ENCODE data around the gene PTGDR.

GRCh38 chr14:52269100-52269499, 1.6 kb downstream of the PTGDR start:
- TF ChIP-seq POLR2A (IDR thresholded peaks at IDR 0.05; ENCODE audit: low read depth, low read length) (no peak), POLR2AphosphoS5 (IDR thresholded peaks at IDR 0.05; ENCODE audit: low read depth, low read length) (no peak), TAF1 (IDR thresholded peaks at IDR 0.05; ENCODE audit: borderline replicate concordance, low read depth, low read length) (no peak)

Measured in GM12892 (cell line).